Measurements from ENCODE around the gene CNOT6. TPM values are rescaled to one million over a fixed set of nuclear protein-coding genes. Genes with fewer than 3 reads are reported as not detected.

Gene CNOT6
- total RNA-seq, 1 experiment from 2014 or later = 59.1 TPM

- Histone ChIP-seq H3K36me3 (ENCODE audit: control insufficient read depth in 1 of 2, insufficient read depth in 2 of 2, low read length in 2 of 2) (no peaks in the 10 kb centered on the region), H3K4me3 (replicated peaks in 1 of 2; ENCODE audit: low read depth in 1 of 2, low read length in 2 of 2) (no peak overlapping the region), H3K9ac (ENCODE audit: low read length) (no peak overlapping the region), H4K20me1 (ENCODE audit: insufficient read depth) (no peaks in the 10 kb centered on the region), H3K4me2 (ENCODE audit: low read length) (no peak overlapping the region), H2AFZ (ENCODE audit: low read depth, low read length, poor library complexity, severe bottlenecking) (no peak overlapping the region), H3K27ac (ENCODE audit: low read depth, low read length) (no peak overlapping the region), H3K4me1 (ENCODE audit: control insufficient read depth in 1 of 2, insufficient read depth in 2 of 2, low read length in 2 of 2) (0 out of 4 replicates have a peak, but pooled peaks cover 0 to 3% of the 10 kb centered on the region in 2 experiments), H3K27me3 (ENCODE audit: insufficient read depth, low read length) (no peaks in the 10 kb centered on the region), H3K9me3 (ENCODE audit: control insufficient read depth in 1 of 2, insufficient read depth in 1 of 2, low read depth in 1 of 2, low read length in 2 of 2) (no peaks in the 10 kb centered on the region), H3K79me2 (ENCODE audit: insufficient read depth, low read length) (no peaks in the 10 kb centered on the region), H3K9me2 (ENCODE audit: insufficient read depth) (no peaks in the 10 kb centered on the region)
- ChIA-PET RAD21 (ENCODE audit: low non-redundant PET in 1 of 2, low total read pairs in 2 of 2, uncharacterized antibody in 2 of 2, unreplicated experiment in 2 of 2) (no interaction called here), CTCF (no interaction called here), POLR2A (no interaction called here)
- no peak for ATAC-seq
- DNase-seq (ENCODE audit: low read depth, low spot score) = no peak
- TF ChIP-seq CBX3 (IDR thresholded peaks at IDR 0.05; ENCODE audit: low read depth) (no peak), ZFX (IDR thresholded peaks at IDR 0.05) (no peak), JUND (IDR thresholded peaks at IDR 0.05) (no peak), MAX (IDR thresholded peaks at IDR 0.05) (no peak), EZH2 (IDR thresholded peaks at IDR 0.05) (no peak), SP1 (IDR thresholded peaks at IDR 0.05; ENCODE audit: low read depth) (no peak), EZH2phosphoT487 (IDR thresholded peaks at IDR 0.05; ENCODE audit: borderline replicate concordance) (no peak), YY1 (IDR thresholded peaks at IDR 0.05; ENCODE audit: extremely low read depth, insufficient replicate concordance, low read depth, low read length) (no peak), CEBPB (IDR thresholded peaks at IDR 0.05; ENCODE audit: low read depth) (no peak), ELF1 (IDR thresholded peaks at IDR 0.05; ENCODE audit: borderline replicate concordance, low read depth) (no peak), ATF3 (IDR thresholded peaks at IDR 0.05) (no peak), RAD21 (IDR thresholded peaks at IDR 0.05; ENCODE audit: low read depth) (no peak), ZNF274 (IDR thresholded peaks at IDR 0.05; ENCODE audit: low read depth, low read length) (no peak), REST (IDR thresholded peaks at IDR 0.05; ENCODE audit: low read depth) (no peak)
- TF ChIP-seq, protein P1, sequence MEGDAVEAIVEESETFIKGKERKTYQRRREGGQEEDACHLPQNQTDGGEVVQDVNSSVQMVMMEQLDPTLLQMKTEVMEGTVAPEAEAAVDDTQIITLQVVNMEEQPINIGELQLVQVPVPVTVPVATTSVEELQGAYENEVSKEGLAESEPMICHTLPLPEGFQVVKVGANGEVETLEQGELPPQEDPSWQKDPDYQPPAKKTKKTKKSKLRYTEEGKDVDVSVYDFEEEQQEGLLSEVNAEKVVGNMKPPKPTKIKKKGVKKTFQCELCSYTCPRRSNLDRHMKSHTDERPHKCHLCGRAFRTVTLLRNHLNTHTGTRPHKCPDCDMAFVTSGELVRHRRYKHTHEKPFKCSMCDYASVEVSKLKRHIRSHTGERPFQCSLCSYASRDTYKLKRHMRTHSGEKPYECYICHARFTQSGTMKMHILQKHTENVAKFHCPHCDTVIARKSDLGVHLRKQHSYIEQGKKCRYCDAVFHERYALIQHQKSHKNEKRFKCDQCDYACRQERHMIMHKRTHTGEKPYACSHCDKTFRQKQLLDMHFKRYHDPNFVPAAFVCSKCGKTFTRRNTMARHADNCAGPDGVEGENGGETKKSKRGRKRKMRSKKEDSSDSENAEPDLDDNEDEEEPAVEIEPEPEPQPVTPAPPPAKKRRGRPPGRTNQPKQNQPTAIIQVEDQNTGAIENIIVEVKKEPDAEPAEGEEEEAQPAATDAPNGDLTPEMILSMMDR (IDR thresholded peaks at IDR 0.05 in 2 of 3, conservative IDR thresholded peaks at IDR 0.05 in 1 of 3; ENCODE audit: borderline replicate concordance in 1 of 3, insufficient read depth in 1 of 3, low read depth in 2 of 3, low read length in 2 of 3) = no peak
- TF ChIP-seq, protein P2, sequence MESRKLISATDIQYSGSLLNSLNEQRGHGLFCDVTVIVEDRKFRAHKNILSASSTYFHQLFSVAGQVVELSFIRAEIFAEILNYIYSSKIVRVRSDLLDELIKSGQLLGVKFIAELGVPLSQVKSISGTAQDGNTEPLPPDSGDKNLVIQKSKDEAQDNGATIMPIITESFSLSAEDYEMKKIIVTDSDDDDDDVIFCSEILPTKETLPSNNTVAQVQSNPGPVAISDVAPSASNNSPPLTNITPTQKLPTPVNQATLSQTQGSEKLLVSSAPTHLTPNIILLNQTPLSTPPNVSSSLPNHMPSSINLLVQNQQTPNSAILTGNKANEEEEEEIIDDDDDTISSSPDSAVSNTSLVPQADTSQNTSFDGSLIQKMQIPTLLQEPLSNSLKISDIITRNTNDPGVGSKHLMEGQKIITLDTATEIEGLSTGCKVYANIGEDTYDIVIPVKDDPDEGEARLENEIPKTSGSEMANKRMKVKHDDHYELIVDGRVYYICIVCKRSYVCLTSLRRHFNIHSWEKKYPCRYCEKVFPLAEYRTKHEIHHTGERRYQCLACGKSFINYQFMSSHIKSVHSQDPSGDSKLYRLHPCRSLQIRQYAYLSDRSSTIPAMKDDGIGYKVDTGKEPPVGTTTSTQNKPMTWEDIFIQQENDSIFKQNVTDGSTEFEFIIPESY (IDR thresholded peaks at IDR 0.05; ENCODE audit: extremely low read depth, insufficient replicate concordance, low read length) = no peak
- intact Hi-C loops (cut with micrococcal nuclease) = loop anchor here (2.0 to 5.0 kb wide), 3 partner anchors 113 to 481 kb away; partner anchors contain the start of gene CNOT6
- BruUV-seq (replicated peaks) = no TSS peak
These were observed 113.8 kb downstream of the CNOT6 start for GRCh38 chr5:180607861-180608571.

All from HCT116 (cell line).